Panc1 (cell line): Measurements from ENCODE around the gene NCR3LG1. TPM values are rescaled to one million over a fixed set of nuclear protein-coding genes. Genes with fewer than 3 reads are reported as not detected.
A peak's percentile ranks its signal among the peaks of the same experiment; 100 is the strongest.

Experiments
- ATAC-seq: fragments of 200-7000 bp; cut with Tn5 transposase; 2 replicates; pipeline ENCODE4 v1.9.1; 2020; ENCODE audit warnings: mild to moderate bottlenecking, moderate library complexity
- BruUV-seq: library from RNA; stranded (reverse); fragments of 400-500 nt; replicated peaks from 2 replicates; lab custom pipeline; 2021; lab: Mats Ljungman, UMichigan
- CTCF ChIA-PET: fragments of 300-600 bp; sonication (Branson Sonifier 250); formaldehyde crosslinking; loops from one replicate; lab custom pipeline; 2022; ENCODE audit warnings: antibody characterized with exemption; lab: Charles Lee
- POLR2A ChIA-PET: fragments of 300-600 bp; sonication (Branson Sonifier 250); formaldehyde crosslinking; loops from one replicate; lab custom pipeline; 2022; ENCODE audit warnings: antibody characterized with exemption; lab: Charles Lee
- DNase-seq: peaks from one replicate; pipeline ENCODE4 v3.0.0-alpha.2; 2010; ENCODE audit warnings: low read depth, low spot score
- H3K27ac ChIP-seq: 2 replicates; pipeline ENCODE4 v1.5.1; 2011; ENCODE audit warnings: mild to moderate bottlenecking, low read length, inconsistent platforms
- H3K27me3 ChIP-seq: fragments of 200-500 bp; sonication (Bioruptor generic); 2 replicates; pipeline ENCODE4 v1.6.0; 2014; ENCODE audit warnings: low read length, inconsistent platforms; ENCODE audit not compliant: control insufficient read depth, insufficient read depth
- H3K36me3 ChIP-seq: fragments of 200-500 bp; sonication (Bioruptor generic); 2 replicates; pipeline ENCODE4 v1.5.1; 2014; ENCODE audit warnings: inconsistent platforms, mild to moderate bottlenecking, low read length, moderate library complexity; ENCODE audit not compliant: control insufficient read depth, insufficient read depth
- H3K4me1 ChIP-seq: 2 replicates; pipeline ENCODE4 v1.5.1; 2011; ENCODE audit warnings: inconsistent platforms, mild to moderate bottlenecking, low read length, moderate library complexity; ENCODE audit not compliant: control insufficient read depth, insufficient read depth
- H3K4me3 ChIP-seq, 2 experiments: 2 replicates each; pipeline ENCODE4 v1.5.1; 2011 to 2012; ENCODE audit warnings: low read depth in 2 of 2, low read length in 2 of 2, mild to moderate bottlenecking in 2 of 2, inconsistent platforms in 1 of 2, moderate library complexity in 1 of 2
- H3K9me3 ChIP-seq: fragments of 200-500 bp; sonication (Bioruptor generic); 2 replicates; pipeline ENCODE4 v1.5.1; 2014; ENCODE audit warnings: low read depth, mild to moderate bottlenecking, inconsistent platforms, low read length, moderate library complexity; ENCODE audit not compliant: control insufficient read depth, insufficient read depth
- POLR2AphosphoS5 ChIP-seq: IDR thresholded peaks from 2 replicates; pipeline ENCODE4 v1.6.1; 2012; ENCODE audit warnings: mild to moderate bottlenecking, low read depth, low read length, moderate library complexity
- SIN3A ChIP-seq: IDR thresholded peaks from 2 replicates; pipeline ENCODE4 v1.6.1; 2012; ENCODE audit warnings: low read depth, mild to moderate bottlenecking, low read length, moderate library complexity, borderline replicate concordance; ENCODE audit not compliant: insufficient read depth
- TCF7L2 ChIP-seq: IDR thresholded peaks from 2 replicates; pipeline ENCODE4 v1.6.1; 2011; ENCODE audit warnings: mild to moderate bottlenecking, low read depth, low read length, inconsistent platforms
- in situ Hi-C: cut with HindIII; loops from 2 replicates; pipeline ENCODE4 v1.10.0; 2016; ENCODE audit warnings: low sequenced_read_pairs, low pct_unique_long_range_greater_than_20kb
- intact Hi-C: fragments of 100-400 bp; cut with micrococcal nuclease; formaldehyde crosslinking; loops from one replicate; pipeline ENCODE4 v1.10.0; 2022; ENCODE audit not compliant: unreplicated experiment
- total RNA-seq: library from RNA; stranded (reverse); gene quantifications from one replicate; pipeline ENCODE4 v1.2.1, GENCODE V29; 2021; ENCODE audit not compliant: unreplicated experiment
- TF ChIP-seq, protein P1 (sequence below), 2 experiments: IDR thresholded peaks; 2 replicates each; pipeline ENCODE4 v1.6.1; 2011 to 2012; ENCODE audit warnings: low read depth in 2 of 2, control low read depth in 1 of 2, low read length in 1 of 2, mild to moderate bottlenecking in 1 of 2, moderate library complexity in 1 of 2; ENCODE audit not compliant: insufficient read depth in 1 of 2
- TF ChIP-seq, protein P2 (sequence below): fragments of 450-650 bp; IDR thresholded peaks from 2 replicates; pipeline ENCODE4 v1.5.1; 2017; ENCODE audit warnings: mild to moderate bottlenecking

The NCR3LG1 gene
- total RNA-seq, 1 experiment from 2014 or later, result 8.6 TPM

GRCh38 chr11:17405232-17406005 is 53.8 kb downstream of the NCR3LG1 start:
- Histone ChIP-seq H3K4me3 (no peak overlapping the region), H3K27ac (peak overlapping the region; percentile 29; the same call in 1 of the 2 replicates), H3K4me1 (peaks cover 6% of the 10 kb centered on the region; the same call in 1 of the 2 replicates), H3K36me3 (no peaks in the 10 kb centered on the region), H3K27me3 (no peaks in the 10 kb centered on the region), H3K9me3 (no peaks in the 10 kb centered on the region)
- ATAC-seq (peak; percentile 70), DNase-seq (no peak)
- TF ChIP-seq TCF7L2 (no peak), SIN3A (no peak), POLR2AphosphoS5 (no peak)
- TF ChIP-seq, protein P1, sequence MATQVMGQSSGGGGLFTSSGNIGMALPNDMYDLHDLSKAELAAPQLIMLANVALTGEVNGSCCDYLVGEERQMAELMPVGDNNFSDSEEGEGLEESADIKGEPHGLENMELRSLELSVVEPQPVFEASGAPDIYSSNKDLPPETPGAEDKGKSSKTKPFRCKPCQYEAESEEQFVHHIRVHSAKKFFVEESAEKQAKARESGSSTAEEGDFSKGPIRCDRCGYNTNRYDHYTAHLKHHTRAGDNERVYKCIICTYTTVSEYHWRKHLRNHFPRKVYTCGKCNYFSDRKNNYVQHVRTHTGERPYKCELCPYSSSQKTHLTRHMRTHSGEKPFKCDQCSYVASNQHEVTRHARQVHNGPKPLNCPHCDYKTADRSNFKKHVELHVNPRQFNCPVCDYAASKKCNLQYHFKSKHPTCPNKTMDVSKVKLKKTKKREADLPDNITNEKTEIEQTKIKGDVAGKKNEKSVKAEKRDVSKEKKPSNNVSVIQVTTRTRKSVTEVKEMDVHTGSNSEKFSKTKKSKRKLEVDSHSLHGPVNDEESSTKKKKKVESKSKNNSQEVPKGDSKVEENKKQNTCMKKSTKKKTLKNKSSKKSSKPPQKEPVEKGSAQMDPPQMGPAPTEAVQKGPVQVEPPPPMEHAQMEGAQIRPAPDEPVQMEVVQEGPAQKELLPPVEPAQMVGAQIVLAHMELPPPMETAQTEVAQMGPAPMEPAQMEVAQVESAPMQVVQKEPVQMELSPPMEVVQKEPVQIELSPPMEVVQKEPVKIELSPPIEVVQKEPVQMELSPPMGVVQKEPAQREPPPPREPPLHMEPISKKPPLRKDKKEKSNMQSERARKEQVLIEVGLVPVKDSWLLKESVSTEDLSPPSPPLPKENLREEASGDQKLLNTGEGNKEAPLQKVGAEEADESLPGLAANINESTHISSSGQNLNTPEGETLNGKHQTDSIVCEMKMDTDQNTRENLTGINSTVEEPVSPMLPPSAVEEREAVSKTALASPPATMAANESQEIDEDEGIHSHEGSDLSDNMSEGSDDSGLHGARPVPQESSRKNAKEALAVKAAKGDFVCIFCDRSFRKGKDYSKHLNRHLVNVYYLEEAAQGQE (IDR thresholded peaks at IDR 0.05; ENCODE audit: insufficient read depth in 1 of 2, low read depth in 2 of 2, low read length in 1 of 2), result no peak
- in situ Hi-C loops, result no loop called here
- CTCF ChIA-PET, result no interaction called here
- BruUV-seq, result no TSS peak
- intact Hi-C loops, result no loop called here
- POLR2A ChIA-PET, result no interaction called here

DNA sequence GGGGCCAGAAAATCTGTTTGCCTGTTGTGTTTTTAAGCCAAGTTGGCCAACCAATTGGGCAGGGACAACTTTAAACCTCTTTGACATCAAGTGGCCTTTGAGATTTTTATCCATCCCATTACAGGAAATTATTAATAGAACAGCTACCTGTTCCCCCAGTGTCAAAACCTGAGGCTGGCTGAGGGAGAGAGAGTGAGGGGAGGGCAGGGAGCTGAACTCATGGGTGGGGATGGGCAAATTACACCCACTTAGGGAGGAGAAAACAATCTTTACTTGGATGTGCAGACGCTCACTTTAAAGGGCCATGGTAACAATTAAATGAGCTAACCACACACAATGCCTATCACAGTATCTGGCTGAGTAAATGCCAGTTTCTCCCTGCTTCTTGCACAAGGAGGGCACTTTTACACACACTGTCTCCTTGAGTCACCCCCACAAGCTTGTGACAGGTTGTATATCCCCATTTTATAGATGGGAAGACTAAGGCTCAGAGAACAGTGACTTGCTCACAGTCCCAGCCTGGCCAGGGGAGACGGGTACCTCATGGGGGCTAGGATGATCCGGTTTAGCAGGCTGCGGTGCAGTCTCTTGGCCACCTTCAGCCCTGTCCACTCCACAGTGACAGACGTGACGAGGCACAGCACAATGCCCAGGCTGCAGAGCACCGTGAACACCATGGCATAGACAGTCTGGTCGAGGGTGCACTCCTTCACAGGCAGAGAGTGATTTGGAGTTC is 54.6 kb downstream of the NCR3LG1 start:
- POLR2A ChIA-PET, result no interaction called here
- BruUV-seq, result no TSS peak
- Histone ChIP-seq H3K4me3 (no peak overlapping the region), H3K36me3 (no peaks in the 10 kb centered on the region), H3K4me1 (peaks cover 6% of the 10 kb centered on the region; the same call in 1 of the 2 replicates), H3K27ac (no peak overlapping the region), H3K27me3 (no peaks in the 10 kb centered on the region), H3K9me3 (no peaks in the 10 kb centered on the region)
- CTCF ChIA-PET, result no interaction called here
- no peak for ATAC-seq
- TF ChIP-seq, protein P2, sequence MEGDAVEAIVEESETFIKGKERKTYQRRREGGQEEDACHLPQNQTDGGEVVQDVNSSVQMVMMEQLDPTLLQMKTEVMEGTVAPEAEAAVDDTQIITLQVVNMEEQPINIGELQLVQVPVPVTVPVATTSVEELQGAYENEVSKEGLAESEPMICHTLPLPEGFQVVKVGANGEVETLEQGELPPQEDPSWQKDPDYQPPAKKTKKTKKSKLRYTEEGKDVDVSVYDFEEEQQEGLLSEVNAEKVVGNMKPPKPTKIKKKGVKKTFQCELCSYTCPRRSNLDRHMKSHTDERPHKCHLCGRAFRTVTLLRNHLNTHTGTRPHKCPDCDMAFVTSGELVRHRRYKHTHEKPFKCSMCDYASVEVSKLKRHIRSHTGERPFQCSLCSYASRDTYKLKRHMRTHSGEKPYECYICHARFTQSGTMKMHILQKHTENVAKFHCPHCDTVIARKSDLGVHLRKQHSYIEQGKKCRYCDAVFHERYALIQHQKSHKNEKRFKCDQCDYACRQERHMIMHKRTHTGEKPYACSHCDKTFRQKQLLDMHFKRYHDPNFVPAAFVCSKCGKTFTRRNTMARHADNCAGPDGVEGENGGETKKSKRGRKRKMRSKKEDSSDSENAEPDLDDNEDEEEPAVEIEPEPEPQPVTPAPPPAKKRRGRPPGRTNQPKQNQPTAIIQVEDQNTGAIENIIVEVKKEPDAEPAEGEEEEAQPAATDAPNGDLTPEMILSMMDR, result no peak
- TF ChIP-seq, protein P1 (IDR thresholded peaks at IDR 0.05; ENCODE audit: insufficient read depth in 1 of 2, low read depth in 2 of 2, low read length in 1 of 2), result no peak
- no peak for TF ChIP-seq TCF7L2
- no peak for TF ChIP-seq POLR2AphosphoS5
- TF ChIP-seq SIN3A, result no peak
- DNase-seq, result no peak
- in situ Hi-C loops (no loop called here), intact Hi-C loops (no loop called here)
